ENCODE results near the gene FCRLA.
A peak's percentile ranks its signal among the peaks of the same experiment; 100 is the strongest.
"Not testable (repeated sequence)": the region's sequence is repeated elsewhere in the genome, so short reads cannot be mapped to it uniquely, and the experiment has no call there.

Gene FCRLA

GRCh38 chr1:161706482-161707347 is at the start of gene FCRLA:
TSS of gene FCRLA (plus strand) at chr1:161707229. CDS start at chr1:161707265, 36 bp downstream.
- DNase-seq, result no peak

- not testable (repeated sequence) for DNase-seq
Observed at GRCh38 chr1:161658524-161658923, 48.5 kb upstream of the FCRLA start.

GRCh38 chr1:161661660-161662311 is 45.2 kb upstream of the FCRLA start:
- DNase-seq, result not testable (repeated sequence)

DNA sequence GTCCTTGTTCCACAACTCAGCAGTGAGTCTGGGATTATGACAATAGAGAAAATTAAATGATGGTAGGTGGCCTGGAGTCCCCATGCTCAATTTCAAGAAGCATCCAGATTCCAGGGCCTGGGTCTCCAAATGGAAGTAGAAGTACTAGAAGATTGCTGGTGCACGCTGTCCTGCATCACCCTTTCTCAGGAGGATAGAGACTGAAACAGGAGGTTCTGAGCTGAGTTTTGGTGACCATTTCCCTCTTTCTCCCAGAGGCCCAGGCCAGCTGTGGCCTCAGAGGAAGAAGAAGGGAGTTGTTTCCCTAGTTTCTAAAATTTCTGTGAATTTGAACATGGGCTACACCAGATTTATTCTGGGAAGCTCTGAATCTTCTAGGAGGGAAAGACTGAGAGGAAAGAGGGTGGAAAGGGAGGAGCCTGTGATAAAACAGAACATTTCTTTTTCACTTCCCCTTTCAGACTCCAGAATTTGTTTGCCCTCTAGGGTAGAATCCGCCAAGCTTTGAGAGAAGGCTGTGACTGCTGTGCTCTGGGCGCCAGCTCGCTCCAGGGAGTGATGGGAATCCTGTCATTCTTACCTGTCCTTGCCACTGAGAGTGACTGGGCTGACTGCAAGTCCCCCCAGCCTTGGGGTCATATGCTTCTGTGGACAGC is 44.2 kb upstream of the FCRLA start, which contains the start of gene FCGR2B:
FCGR2B (plus strand) TSS at position 460 of the 656 bp plus-strand sequence; CDS start at position 559, 99 bp downstream.
- DNase-seq, result not testable (repeated sequence)

DNA sequence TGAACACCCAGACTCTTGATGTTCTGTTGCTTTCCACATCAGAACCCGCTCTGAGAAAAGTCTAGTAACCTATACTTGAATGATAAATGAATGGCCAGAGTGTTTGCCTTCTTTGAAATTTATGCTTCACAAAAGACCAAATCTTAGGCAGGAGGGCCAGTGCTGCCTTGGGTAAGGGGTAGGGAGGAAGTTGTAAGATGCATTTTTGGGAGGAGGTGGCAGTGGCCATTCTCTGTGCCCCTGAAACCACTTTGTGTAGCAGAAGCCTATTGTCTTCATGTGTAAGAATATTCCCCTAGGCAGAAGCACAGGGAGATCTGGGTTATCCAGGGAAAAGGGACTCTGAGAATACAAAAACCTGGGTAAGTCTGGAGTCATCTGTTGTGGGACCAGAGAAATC is 43.5 kb upstream of the FCRLA start:
- not testable (repeated sequence) for DNase-seq

GRCh38 chr1:161664689-161665088 is 42.3 kb upstream of the FCRLA start:
- not testable (repeated sequence) for DNase-seq

- DNase-seq, result not testable (repeated sequence)
Observed at GRCh38 chr1:161671045-161672020, 35.7 kb upstream of the FCRLA start.

DNA sequence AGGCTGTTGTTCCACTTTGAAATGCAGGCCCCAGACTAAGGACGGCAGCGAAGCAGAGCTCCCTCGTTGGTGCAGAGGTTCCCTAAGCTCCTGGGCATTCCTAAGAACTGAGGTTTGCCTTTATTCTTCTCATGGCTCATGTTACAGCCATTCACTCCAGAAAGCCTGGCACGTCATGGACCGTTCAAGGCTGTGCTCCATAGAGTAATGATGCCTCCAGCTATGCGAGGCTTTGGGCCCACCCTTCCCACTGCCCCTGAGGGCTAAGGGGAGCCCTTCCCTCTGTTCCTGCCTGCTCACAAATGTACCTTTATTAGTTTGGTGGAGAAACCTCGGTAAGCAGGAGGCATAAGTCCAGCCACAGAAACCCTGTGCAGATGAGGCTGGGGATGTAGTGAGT is 33.6 kb upstream of the FCRLA start:
- not testable (repeated sequence) for DNase-seq

DNA sequence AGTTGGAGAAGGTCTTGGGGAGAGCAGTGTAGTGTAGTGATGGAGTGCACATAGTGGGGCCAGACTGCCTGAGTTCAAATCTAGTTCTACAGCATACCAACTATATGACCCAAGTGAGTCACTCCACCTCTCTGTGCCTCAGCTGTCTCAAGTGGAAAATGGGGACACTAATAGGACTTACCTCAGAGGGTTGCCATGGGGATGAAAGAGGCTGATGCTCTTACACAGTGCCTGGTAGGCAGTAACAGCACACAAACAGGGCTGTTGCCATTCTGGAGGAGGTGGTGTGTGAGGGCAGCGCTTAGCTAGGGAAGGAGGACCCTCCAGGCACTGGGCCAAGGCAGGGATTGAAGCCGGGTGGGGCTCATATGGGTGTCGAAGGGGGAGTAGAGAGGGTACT is 32.6 kb upstream of the FCRLA start:
- DNase-seq, result not testable (repeated sequence)

- not testable (repeated sequence) for DNase-seq
Observed at GRCh38 chr1:161674908-161675307, 32.1 kb upstream of the FCRLA start.

DNA sequence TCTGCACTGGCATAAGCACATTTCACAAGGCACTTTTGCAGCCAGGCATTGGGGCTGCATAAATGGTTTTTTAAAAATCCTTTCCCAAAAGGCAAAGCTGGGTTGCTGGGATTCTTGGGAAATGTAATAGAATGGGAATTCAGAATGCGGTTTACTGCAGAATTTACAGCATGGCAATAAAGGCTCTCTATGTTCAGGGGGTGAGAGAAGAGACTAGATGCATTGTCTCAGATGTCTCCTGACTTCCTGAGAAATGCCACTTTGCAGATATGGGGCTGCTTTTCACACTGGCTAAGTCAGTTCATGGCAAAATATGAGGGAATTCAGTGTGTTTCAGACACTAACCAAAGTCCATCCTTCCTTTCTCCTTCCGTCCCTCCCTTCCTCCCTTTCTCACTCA is 30.6 kb upstream of the FCRLA start:
- no peak for DNase-seq

- DNase-seq, result no peak
Observed at GRCh38 chr1:161676958-161677689, 29.9 kb upstream of the FCRLA start.

GRCh38 chr1:161678500-161678899 is 28.5 kb upstream of the FCRLA start:
- no peak for DNase-seq

- DNase-seq, result no peak
Observed at GRCh38 chr1:161681879-161682278, 25.1 kb upstream of the FCRLA start.

DNA sequence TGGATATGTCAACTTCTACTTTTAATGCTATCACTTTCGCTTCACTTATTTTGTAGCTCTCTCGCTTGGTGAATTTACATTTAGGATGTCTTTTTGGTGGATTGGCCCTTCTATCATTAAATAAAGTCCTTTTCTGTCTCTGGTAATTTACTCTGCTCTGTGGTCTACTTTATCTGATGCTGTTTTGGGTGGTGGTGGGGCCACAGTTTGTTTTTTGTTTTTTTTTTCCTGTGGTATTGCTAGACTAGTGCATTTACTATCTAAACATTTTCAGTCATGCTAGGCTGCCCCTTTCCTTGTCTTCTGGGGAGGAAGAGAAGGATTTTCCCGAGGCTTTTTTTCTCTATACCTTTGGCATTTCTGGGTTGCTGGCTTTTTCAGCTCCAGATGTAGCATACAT is 18.1 kb upstream of the FCRLA start:
- DNase-seq, result no peak

DNA sequence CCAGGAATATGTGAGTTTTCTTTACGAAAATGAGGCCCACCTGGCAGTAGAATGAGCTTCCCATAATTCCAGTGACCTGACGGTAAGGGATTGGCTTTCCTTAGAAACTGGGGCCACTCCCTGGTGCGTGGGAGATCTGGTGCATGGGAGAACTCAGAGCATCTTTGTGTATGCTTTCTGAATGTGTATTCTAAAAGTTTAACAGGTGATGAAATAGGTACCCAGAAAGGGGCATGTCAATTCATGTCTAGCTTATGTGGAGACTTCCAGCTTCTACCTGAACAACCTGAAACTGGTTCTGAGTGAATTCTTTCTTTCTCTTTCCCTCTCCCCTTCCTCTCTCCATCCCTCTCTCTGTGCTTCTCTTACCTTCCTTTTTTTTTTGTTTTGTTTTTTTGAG is 15.2 kb upstream of the FCRLA start:
- no peak for DNase-seq

- DNase-seq, result not testable (repeated sequence)
Observed at GRCh38 chr1:161693020-161693712, 13.9 kb upstream of the FCRLA start.

GRCh38 chr1:161698302-161698701 is 8.7 kb upstream of the FCRLA start:
- not testable (repeated sequence) for DNase-seq

- peak; percentile 94 for DNase-seq
Observed at GRCh38 chr1:161702250-161702649, 4.8 kb upstream of the FCRLA start.

- DNase-seq, result no peak
Observed at GRCh38 chr1:161705537-161705936, 1.5 kb upstream of the FCRLA start.

GRCh38 chr1:161706113-161706481 is 932 bp upstream of the FCRLA start:
- no peak for DNase-seq

Measured in DMS53 (cell line).